GM21737 (cell line): Measurements from ENCODE around the gene FAM89B.

ENCODE experiments used
- ATAC-seq: cut with Tn5 transposase; IDR thresholded peaks from one replicate; pipeline ENCODE4 v1.9.1; 2021; ENCODE audit warnings: mild to moderate bottlenecking, moderate library complexity; ENCODE audit not compliant: unreplicated experiment

The FAM89B gene

GRCh38 chr11:65573391-65574079 lies 1.2 kb downstream of the FAM89B start:
- ATAC-seq = no peak

- peak; percentile 28 for ATAC-seq
These were observed 1.9 kb downstream of the FAM89B start for GRCh38 chr11:65574109-65574810.

DNA sequence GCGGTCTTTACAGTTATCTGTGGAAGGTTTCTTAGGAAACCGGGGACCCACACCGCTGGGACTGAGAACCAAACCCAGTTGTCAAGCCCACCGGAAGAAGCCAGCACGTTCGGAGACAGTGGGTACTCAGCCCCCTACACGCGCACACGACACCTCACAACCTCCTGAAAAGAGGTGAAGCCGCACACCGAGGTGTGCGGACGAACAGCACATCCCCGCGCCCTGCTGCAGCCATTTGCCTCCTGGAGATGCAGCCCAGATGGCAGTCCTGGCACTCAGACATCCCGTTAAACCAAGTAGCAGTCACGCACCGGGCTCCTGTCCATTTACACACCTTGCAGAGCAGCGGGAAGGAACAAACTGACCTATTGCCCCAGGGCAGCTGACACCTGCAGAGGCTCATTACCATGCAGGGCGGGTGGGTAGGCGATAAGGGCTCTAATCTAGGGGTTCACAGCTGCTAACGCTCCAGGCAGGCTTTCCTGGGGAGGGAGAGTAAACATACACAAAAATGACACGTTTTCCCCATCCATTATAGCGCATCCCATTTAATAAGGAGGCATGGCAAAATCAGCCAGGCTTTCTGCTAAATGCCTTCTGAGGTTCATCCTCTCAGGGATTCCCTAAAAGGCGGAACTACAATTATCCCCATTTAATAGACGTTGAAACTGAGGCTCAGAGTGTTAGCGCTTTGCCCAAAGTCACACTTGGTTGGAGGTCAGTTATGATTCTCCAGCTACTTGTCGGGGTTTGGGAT lies 2.7 kb downstream of the FAM89B start:
- no peak for ATAC-seq

DNA sequence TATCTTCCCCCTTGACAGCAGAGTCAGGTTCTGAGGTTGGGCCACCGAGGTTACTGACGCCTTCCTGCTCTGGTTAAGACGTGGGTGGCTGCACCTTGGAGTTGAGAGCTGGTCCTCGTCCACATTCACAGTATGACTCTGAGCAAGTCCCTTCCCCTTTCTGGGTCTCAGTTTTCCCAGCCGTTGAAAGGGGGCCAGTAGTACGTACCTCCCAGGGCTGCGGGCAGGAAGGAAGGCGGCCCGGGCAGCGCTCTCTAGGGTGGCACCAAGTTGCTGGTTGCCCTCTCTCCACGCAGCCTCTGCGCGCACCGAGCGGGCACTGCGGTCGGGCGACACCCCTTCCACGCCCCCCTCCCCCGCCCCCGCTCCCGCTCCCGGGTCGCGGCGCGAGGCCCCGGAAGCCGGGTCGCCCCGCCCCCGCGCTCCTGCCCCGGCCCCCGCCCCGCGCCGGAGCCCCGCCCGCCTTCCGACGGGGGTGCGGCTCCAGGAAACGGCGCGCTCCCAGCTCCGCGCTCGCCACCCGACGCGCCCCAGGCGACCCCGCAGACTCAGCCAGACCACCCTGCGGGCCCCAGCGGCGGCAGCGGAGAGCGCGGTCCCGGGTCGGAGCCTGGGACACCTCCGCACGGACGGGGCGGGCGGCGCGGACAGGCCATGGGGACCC lies 3.4 kb downstream of the FAM89B start, which contains the start of gene EHBP1L1:
TSS of gene EHBP1L1 (plus strand) at position 486 of the 664 bp plus-strand sequence. CDS start 250 bp downstream, outside the sequence.
- ATAC-seq = peak; percentile 25

DNA sequence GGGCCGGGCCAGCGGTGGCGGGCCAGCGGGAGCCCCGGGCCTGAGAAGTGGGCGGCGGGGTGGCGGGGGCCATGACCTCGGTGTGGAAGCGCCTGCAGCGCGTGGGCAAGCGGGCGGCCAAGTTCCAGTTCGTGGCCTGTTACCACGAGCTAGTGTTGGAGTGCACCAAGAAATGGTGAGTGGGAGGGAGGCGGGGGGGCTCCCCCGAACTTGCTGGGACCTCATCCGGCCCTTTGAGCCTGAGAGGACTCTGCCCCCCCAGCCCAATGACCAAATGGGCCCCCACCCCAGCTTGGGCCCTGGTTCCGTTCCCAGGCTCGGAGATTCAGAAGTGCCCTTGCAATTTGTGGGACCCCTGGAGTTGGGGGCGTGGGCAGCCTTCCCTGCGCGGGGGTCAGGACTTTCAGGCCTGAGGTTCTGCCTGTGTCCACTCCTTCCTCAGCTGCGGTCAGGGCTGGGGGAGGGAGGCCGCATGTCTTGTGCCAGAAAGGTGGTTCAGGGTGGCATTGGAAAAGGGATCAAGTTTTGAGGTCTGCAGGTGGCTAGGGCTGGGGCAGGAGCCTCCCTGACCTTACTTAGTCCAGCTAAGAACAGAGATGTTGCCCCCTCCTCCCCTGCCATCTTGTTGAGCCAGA lies 4.0 kb downstream of the FAM89B start:
- ATAC-seq = no peak

DNA sequence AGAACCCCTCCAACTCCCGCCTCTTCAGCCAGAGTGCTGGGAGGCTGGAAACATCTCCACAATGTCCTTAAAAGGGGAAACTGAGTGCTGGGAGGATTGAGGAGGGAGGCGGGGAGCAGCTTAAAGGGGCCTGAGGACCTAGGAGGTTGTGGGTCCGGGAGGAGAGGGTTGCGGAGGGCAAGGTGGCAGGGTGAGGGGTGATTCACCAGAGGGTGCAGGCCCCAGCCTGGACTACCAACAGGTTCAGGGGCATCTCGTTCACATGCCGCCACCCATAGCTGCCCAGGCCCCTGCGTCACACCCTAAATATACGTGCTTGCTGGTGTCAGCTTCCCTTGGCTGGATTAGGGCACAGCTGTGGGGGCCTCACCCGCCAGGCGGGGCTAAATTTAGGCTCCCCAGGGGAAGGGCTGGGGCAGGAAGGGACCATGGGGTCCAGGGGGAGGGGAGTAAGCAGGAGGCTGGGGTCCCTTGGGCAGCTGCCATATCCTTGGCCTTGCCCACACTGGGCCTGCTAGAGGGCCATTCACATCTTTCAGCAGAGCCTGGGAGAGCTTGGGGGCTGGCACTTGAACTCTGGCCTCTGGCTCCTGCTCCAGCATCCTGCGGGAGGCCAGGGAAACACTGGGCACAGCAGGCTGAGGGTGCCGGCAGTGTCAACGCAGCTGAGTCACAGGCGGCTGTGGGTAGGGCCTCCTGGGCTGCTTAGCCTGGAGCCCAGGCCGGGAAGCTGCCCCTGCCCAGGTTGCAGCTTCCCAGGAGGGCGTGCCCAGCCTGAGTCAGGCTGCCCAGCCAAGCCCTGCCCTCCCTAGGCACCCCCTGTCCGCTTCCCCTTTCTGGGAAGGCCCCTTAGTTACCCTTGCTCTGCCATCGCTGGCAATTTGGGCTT lies 4.8 kb downstream of the FAM89B start:
- ATAC-seq = no peak

GRCh38 chr11:65577756-65578109 lies 5.4 kb downstream of the FAM89B start:
- ATAC-seq = no peak

DNA sequence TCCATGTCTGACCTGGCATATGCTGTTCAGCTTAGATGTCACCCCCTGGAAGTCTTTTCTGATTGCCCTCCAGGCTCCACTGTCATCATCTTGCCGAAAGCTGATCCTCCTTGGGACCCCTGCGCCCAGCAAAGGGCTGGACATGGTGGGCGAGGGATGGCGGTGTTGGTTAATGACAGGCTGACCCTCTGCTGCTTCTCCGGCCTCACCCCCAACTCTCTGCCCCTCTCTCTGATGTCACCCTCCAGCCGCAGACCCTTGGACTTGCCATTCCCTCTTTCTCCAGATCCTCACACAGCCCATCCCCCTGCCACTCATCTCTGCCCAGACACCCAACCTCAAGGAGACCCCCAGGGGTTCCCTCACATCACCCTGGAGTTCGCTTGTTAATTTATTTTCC lies 5.8 kb downstream of the FAM89B start:
- ATAC-seq = no peak

- ATAC-seq = no peak
These were observed 6.3 kb downstream of the FAM89B start for GRCh38 chr11:65578667-65579066.

GRCh38 chr11:65579291-65579690 lies 7.0 kb downstream of the FAM89B start:
- ATAC-seq = no peak

DNA sequence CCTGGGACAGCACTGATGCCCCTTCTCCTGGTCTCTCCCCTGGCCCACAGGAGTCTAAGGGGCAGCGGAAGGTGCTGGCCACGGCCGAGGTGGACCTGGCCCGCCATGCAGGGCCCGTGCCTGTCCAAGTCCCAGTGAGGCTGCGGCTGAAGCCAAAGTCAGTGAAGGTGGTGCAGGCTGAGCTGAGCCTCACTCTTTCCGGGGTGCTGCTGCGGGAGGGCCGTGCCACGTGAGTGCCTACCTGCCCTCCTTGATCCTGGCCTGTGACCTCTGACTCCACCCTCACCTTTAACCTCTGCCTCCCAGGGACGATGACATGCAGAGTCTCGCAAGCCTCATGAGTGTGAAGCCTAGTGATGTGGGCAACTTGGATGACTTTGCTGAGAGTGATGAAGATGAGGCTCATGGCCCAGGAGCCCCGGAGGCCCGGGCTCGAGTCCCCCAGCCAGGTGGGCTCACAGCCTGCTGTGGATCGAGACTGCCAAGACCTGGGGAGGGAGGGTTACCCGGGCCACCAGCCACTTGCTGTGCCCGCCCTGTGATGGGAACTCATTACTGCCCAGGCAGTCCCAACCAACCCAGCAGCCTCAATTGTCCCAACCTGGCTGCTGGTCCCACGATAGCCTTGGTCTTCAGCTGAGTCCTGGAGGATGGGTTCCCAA lies 7.8 kb downstream of the FAM89B start:
- no peak for ATAC-seq

DNA sequence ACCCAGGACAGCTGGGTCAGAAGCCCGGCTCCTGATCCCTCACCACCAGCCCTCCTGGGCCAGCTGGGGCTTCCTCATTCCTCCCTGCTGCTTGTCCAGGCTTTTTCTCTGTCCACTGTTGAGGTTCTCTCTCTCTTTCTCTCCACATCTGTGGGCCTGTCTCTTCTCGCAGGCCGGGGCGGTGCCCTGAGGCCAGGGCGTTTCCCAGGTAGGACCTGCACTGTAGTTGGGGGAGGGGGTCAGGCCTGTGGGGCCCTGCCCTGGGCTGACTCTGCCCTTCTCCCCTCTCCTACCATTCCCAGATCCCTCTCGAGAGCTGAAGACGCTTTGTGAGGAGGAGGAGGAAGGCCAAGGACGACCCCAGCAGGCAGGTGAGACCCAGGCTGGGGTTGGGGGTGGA lies 8.4 kb downstream of the FAM89B start:
- no peak for ATAC-seq

DNA sequence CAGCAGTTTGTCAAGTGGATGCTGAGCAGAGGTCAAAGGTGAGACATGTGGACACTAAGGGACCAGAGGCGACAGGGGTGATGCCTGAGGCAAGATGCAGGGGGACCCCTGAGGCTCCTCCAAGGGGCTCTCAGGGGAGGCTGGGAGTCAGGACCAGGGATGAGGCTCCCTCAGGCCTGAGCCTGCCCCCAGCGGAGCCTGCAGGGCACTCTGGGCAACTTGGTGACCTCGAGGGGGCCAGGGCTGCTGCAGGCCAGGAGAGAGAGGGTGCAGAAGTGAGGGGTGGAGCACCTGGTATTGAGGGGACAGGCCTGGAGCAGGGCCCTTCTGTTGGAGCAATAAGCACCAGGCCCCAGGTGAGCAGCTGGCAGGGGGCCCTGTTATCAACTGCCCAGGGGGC lies 9.6 kb downstream of the FAM89B start:
- no peak for ATAC-seq

DNA sequence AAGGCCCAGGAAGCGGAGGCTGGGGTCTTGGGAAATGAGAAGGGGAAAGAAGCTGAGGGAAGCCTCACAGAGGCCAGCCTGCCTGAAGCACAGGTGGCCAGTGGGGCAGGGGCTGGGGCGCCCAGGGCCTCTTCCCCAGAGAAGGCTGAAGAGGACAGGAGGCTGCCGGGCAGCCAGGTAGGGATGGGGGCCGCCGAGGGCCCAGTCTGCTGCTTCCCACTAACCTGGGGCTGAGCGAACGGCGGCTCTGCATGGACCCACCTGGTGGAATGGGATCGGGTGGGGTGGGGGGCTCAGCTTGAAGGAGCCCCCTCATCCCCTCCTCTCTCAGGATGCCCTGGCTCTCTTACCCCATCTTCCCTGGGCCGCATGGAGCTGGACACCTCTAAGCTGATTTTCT lies 11.3 kb downstream of the FAM89B start:
- no peak for ATAC-seq

DNA sequence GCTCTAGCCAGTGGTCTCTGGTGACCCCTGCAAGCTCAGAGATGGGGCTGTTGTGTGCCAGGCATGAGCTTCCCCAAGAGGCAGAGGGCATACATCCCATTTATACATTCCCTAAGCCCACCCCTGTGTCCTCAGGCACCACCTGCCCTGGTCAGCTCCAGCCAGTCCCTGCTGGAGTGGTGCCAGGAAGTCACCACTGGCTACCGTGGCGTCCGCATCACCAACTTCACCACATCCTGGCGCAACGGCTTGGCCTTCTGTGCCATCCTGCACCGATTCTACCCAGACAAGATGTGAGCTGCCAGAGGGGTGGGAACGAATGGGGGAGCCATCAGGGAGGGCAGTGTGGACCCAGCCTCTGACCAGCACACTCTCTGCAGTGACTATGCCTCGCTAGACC lies 11.8 kb downstream of the FAM89B start:
- ATAC-seq = no peak

- no peak for ATAC-seq
These were observed 12.4 kb downstream of the FAM89B start for GRCh38 chr11:65584723-65585171.

GRCh38 chr11:65585396-65586246 lies 13.3 kb downstream of the FAM89B start:
- ATAC-seq = no peak

DNA sequence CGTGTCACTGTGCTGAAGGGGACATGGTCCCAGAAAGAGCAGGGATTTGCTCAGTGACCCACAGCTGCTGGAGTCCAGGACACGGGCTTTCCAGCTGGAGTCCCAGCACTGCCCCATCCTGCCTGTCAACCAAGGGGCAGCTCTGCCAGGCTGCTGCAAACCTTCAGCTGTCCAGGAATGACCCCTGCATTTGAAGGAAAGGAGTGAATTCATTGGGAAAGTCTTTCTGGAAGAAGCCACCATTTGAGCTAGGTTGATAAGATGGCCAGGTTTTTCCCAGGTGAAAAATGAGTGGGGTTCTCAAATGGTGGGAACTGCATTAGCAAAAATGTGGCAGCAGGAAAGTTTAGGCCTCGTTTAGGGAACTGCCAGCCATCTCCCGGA lies 13.9 kb downstream of the FAM89B start:
- no peak for ATAC-seq
